H1 (cell line): ENCODE results near the gene OXTR. TPM values are rescaled to one million over a fixed set of nuclear protein-coding genes. Genes with fewer than 3 reads are reported as not detected.

Source experiments
- MAX ChIP-seq: IDR thresholded peaks from 2 replicates; pipeline ENCODE4 v1.6.1; 2012; ENCODE audit warnings: inconsistent platforms
- RFX5 ChIP-seq: IDR thresholded peaks from 2 replicates; pipeline ENCODE4 v1.6.1; 2011; ENCODE audit warnings: low read depth, low read length, improper control_type of control experiment, borderline replicate concordance
- polyA plus RNA-seq, 7 experiments: library from polyadenylated mRNA; depleted of rRNA in 3 of 7; stranded (reverse) in 5 of 7; unstranded in 2 of 7; fragments of >200 nt in 5 of 7; fragments of 200-250 nt in 2 of 7; gene quantifications; 1 replicate in 5 of 7; 2 replicates in 1 of 7; 4 replicates in 1 of 7; pipeline versions ENCODE4 v1.2.1 to v1.2.3, GENCODE V29; 2011 to 2013; ENCODE audit warnings: missing spikeins in 2 of 7, mixed read lengths in 2 of 7
- total RNA-seq: library from RNA; stranded (reverse); fragmentation: NEBNext Ultra II Directional; extraction: Animal tissue kit (Norgen Biotek cat#: 25700); gene quantifications from 2 replicates; pipeline ENCODE4 v1.2.1, GENCODE V29; 2021

Gene OXTR
- total and polyA plus RNA-seq, 2 of the 8 experiments (the other 6 are each of a cell fraction or from before 2014, with no cell fraction given), result 0.77 to 2.3 TPM

- TF ChIP-seq MAX (no peak), RFX5 (no peak)
These were observed 60.1 kb downstream of the OXTR start (continued) for GRCh38 chr3:8709287-8709686.
